Ascending aorta (tissue), 2 donors: ENCODE data around the gene NUDCD2. TPM values are rescaled to one million over a fixed set of nuclear protein-coding genes. Genes with fewer than 3 reads are reported as not detected.

ENCODE experiments used
- DNase-seq, 2 donors: peaks; one replicate each; pipeline ENCODE4 v3.0.0-alpha.2; 2019; ENCODE audit warnings: low spot score in 2 of 2
- H3K27ac ChIP-seq, 2 donors: fragments of 200-600 bp; sonication (generic); one replicate each; pipeline ENCODE4 v1.5.1; 2016 to 2017; ENCODE audit warnings: mild to moderate bottlenecking in 1 of 2
- H3K27me3 ChIP-seq: fragments of 200-600 bp; sonication (generic); one replicate; pipeline ENCODE4 v1.5.1; 2017
- H3K36me3 ChIP-seq, 2 donors: fragments of 200-600 bp; sonication (generic); one replicate each; pipeline ENCODE4 v1.5.1; 2016
- H3K4me1 ChIP-seq, 2 donors: fragments of 200-600 bp; sonication (generic); one replicate each; pipeline ENCODE4 v1.5.1; 2016 to 2017; ENCODE audit warnings: mild to moderate bottlenecking in 1 of 2
- H3K4me3 ChIP-seq, 2 donors: fragments of 200-600 bp; sonication (generic); one replicate each; pipeline ENCODE4 v1.5.1; 2016 to 2017; ENCODE audit warnings: mild to moderate bottlenecking in 1 of 2
- H3K9me3 ChIP-seq, 2 donors: fragments of 200-600 bp; sonication (generic); one replicate each; pipeline ENCODE4 v1.5.1; 2016
- CTCF ChIP-seq, 3 experiments: fragments of 200-600 bp in 2 of 3; fragments of 450-650 bp in 1 of 3; sonication (generic) in 2 of 3; IDR thresholded peaks; one replicate each; pipeline ENCODE4 v1.5.1; 2016 to 2019; ENCODE audit warnings: antibody characterized with exemption in 3 of 3, mild to moderate bottlenecking in 1 of 3, moderate library complexity in 1 of 3
- intact Hi-C: fragments of 100-400 bp; cut with DNase I; formaldehyde crosslinking; loops from one replicate; pipeline ENCODE4 v1.15.1; 2023
- total RNA-seq: library from RNA; depleted of rRNA; stranded (reverse); fragments of >200 nt; gene quantifications from one replicate; pipeline ENCODE4 v1.1.0, GENCODE V29; 2016

The NUDCD2 gene
- total RNA-seq: 4.6 TPM

- Histone ChIP-seq H3K27ac (peak within 1 kb of the TSS; percentile 83 to 96), H3K9me3 (no peaks in the 10 kb centered on the region), H3K4me1 (peaks cover 0 to 7% of the 10 kb centered on the region in 2 donors), H3K36me3 (peaks cover 0 to 6% of the 10 kb centered on the region in 2 donors), H3K4me3 (peak within 1 kb of the TSS; percentile 72 to 79), H3K27me3 (no peaks in the 10 kb centered on the region)
- DNase-seq: peak; percentile 89 to 97
- intact Hi-C loops: loop anchor here (1.0 kb wide), 2 partner anchors 23 to 45 kb away; partner anchors contain the start of genes CCNG1 and MAT2B
- peak in 2 of 3 experiments; percentile 21 to 38 for TF ChIP-seq CTCF (IDR thresholded peaks at IDR 0.05)
Observed at GRCh38 chr5:163459819-163460561, at the start of gene NUDCD2. TSS of gene NUDCD2 (minus strand) at chr5:163460102. CDS start at chr5:163460050, 52 bp downstream.

GRCh38 chr5:163509291-163509951 is 49.5 kb upstream of the NUDCD2 start:
- H3K4me1 ChIP-seq: peaks cover 0 to 31% of the 10 kb centered on the region in 2 donors
- DNase-seq: no peak
- intact Hi-C loops: no loop called here

GRCh38 chr5:163508753-163509152 is 48.9 kb upstream of the NUDCD2 start:
- no peak for DNase-seq
- TF ChIP-seq CTCF (IDR thresholded peaks at IDR 0.05): no peak
- peaks cover 0 to 31% of the 10 kb centered on the region in 2 donors for H3K4me1 ChIP-seq
- peaks cover 1 to 15% of the 10 kb centered on the region in 2 donors for H3K36me3 ChIP-seq
- no peaks in the 10 kb centered on the region for H3K27me3 ChIP-seq
- peak overlapping the region in 1 of 2 donors; percentile 68 for H3K27ac ChIP-seq
- H3K4me3 ChIP-seq: peak overlapping the region; percentile 12 to 93
- no peaks in the 10 kb centered on the region for H3K9me3 ChIP-seq
- intact Hi-C loops: no loop called here

More at GRCh38 chr5:163509291-163509951, 49.5 kb upstream of the NUDCD2 start:
- peak overlapping the region; percentile 12 to 93 for H3K4me3 ChIP-seq
- no peaks in the 10 kb centered on the region for H3K27me3 ChIP-seq
- TF ChIP-seq CTCF (IDR thresholded peaks at IDR 0.05): no peak
- H3K9me3 ChIP-seq: no peaks in the 10 kb centered on the region
- peaks cover 8 to 22% of the 10 kb centered on the region in 2 donors for H3K36me3 ChIP-seq
- peak overlapping the region; percentile 16 to 68 for H3K27ac ChIP-seq

GRCh38 chr5:163506726-163507125 is 46.8 kb upstream of the NUDCD2 start:
- DNase-seq: no peak
- H3K9me3 ChIP-seq: no peaks in the 10 kb centered on the region
- no peaks in the 10 kb centered on the region for H3K36me3 ChIP-seq
- intact Hi-C loops: no loop called here
- TF ChIP-seq CTCF (IDR thresholded peaks at IDR 0.05): no peak
- peak overlapping the region; percentile 97 to 99 for H3K27ac ChIP-seq
- peak overlapping the region; percentile 83 to 93 for H3K4me3 ChIP-seq
- H3K27me3 ChIP-seq: no peaks in the 10 kb centered on the region
- H3K4me1 ChIP-seq: peaks cover 7 to 28% of the 10 kb centered on the region in 2 donors

GRCh38 chr5:163506095-163506457 is 46.2 kb upstream of the NUDCD2 start:
- DNase-seq: no peak
- H3K4me1 ChIP-seq: peaks cover 7 to 26% of the 10 kb centered on the region in 2 donors
- intact Hi-C loops: no loop called here
- H3K36me3 ChIP-seq: no peaks in the 10 kb centered on the region
- H3K9me3 ChIP-seq: no peaks in the 10 kb centered on the region
- peak overlapping the region; percentile 97 to 99 for H3K27ac ChIP-seq
- H3K4me3 ChIP-seq: peak overlapping the region; percentile 83 to 93
- no peaks in the 10 kb centered on the region for H3K27me3 ChIP-seq
- TF ChIP-seq CTCF (IDR thresholded peaks at IDR 0.05): no peak
